Nephron progenitor cell (in vitro differentiated cells): ENCODE results near the gene CCDC7.

ENCODE experiments used
- DNase-seq: peaks from one replicate; pipeline ENCODE4 v3.0.0; 2021
- H3K27ac Mint-ChIP-seq: 2 replicates; pipeline ENCODE4 v1.8.0; 2021; ENCODE audit warnings: mild to moderate bottlenecking, moderate library complexity, mixed read lengths
- H3K27me3 Mint-ChIP-seq: 2 replicates; pipeline ENCODE4 v1.8.0; 2021; ENCODE audit warnings: mild to moderate bottlenecking, low read depth, mixed read lengths; ENCODE audit not compliant: poor library complexity
- H3K36me3 Mint-ChIP-seq: 2 replicates; pipeline ENCODE4 v1.8.0; 2021; ENCODE audit warnings: low read depth, mixed read lengths
- H3K4me1 Mint-ChIP-seq: 2 replicates; pipeline ENCODE4 v1.8.0; 2021; ENCODE audit warnings: mixed read lengths
- H3K4me3 Mint-ChIP-seq: 2 replicates; pipeline ENCODE4 v1.8.0; 2021; ENCODE audit warnings: mild to moderate bottlenecking, moderate library complexity, mixed read lengths
- H3K9me3 Mint-ChIP-seq: 2 replicates; pipeline ENCODE4 v1.8.0; 2021; ENCODE audit warnings: mild to moderate bottlenecking, moderate library complexity, mixed read lengths
- CTCF ChIP-seq: fragments of 200-600 bp; sonication (generic); IDR thresholded peaks from 2 replicates; pipeline ENCODE4 v1.5.0; 2021; ENCODE audit warnings: antibody characterized with exemption

The CCDC7 gene

GRCh38 chr10:32437334-32437733 lies 8.6 kb upstream of the CCDC7 start:
- Mint-ChIP-seq H3K4me3 (no peak overlapping the region), H3K27ac (no peak overlapping the region), H3K4me1 (no peaks in the 10 kb centered on the region), H3K9me3 (peaks cover 30% of the 10 kb centered on the region), H3K36me3 (peaks cover 5% of the 10 kb centered on the region), H3K27me3 (peaks cover 20% of the 10 kb centered on the region)
- no peak for TF ChIP-seq CTCF
- no peak for DNase-seq

GRCh38 chr10:32445036-32445435 lies 904 bp upstream of the CCDC7 start:
- DNase-seq = no peak
- Mint-ChIP-seq H3K4me3 (peak overlapping the region; percentile 93), H3K36me3 (no peaks in the 10 kb centered on the region), H3K27ac (no peak overlapping the region), H3K27me3 (peaks cover 15% of the 10 kb centered on the region), H3K4me1 (peaks cover 14% of the 10 kb centered on the region), H3K9me3 (peaks cover 4% of the 10 kb centered on the region)
- TF ChIP-seq CTCF = no peak

DNA sequence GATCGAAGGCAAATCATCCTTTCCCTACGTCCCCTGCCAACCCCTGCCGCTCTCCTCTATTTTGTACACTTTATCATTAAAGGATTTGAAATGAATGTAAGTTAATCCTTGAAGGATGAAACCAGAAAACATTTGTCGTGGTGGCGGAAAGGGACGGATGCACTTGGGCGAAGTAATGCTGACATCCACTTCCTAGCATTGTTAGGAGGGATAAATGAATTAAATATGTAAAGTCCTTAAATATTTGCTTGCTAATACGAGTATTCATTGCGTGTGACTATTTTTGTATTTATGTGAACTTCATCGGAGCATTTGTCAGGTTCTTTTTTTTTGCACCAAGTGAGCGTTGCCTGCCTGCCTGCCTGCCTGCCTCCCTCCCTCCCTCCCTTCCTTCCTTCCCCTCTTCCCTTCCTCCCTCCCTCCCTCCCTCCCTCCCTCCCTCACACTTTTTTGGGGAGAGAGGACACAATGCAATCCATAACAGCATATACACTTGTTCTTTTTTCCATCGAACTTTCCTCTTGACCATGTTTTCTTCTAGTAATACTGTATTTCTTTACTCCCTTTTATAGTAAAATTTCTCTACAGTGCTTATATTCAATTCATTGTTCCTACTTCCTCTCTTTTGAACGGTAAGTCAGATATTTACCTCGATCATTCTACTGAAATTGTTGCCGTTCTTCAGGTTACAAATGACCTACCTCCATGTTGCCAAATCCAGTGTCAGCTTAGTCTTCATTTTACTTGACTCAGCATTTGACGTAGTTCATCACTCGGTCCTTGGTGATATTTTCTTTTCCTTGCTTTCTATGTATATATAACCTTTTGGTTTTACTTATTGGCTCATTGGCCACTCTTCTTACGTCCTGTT lies 831 bp downstream of the CCDC7 start:
- Mint-ChIP-seq H3K27me3 (peaks cover 12% of the 10 kb centered on the region), H3K9me3 (peaks cover 4% of the 10 kb centered on the region), H3K27ac (peak overlapping the region; percentile 96), H3K36me3 (no peaks in the 10 kb centered on the region), H3K4me1 (peaks cover 14% of the 10 kb centered on the region), H3K4me3 (peak overlapping the region; percentile 93)
- TF ChIP-seq CTCF = no peak
- no peak for DNase-seq

DNA sequence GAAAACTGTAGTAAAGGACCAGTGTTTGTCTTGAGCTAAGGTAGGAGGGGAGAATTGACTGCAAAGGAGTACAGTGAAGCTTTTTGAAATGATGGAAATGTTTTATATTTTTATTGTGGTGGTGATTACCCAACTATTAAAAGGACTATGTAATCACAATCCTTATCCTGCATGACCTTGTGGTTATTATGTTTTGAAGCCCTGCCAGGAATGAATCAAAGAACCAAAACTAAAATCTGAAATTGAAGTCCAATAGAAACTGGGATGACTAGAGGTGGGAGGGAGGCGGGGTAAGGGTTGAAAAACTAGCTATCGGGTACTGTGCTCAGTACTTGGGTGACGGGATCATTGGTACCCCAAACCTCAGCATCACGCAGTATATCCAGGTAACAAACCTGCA lies 8.2 kb downstream of the CCDC7 start:
- no peak overlapping the region for H3K4me3 Mint-ChIP-seq
- H3K27me3 Mint-ChIP-seq = no peaks in the 10 kb centered on the region
- no peak for TF ChIP-seq CTCF
- H3K4me1 Mint-ChIP-seq = peaks cover 8% of the 10 kb centered on the region
- H3K36me3 Mint-ChIP-seq = peaks cover 5% of the 10 kb centered on the region
- H3K27ac Mint-ChIP-seq = no peak overlapping the region
- no peak for DNase-seq
- H3K9me3 Mint-ChIP-seq = no peaks in the 10 kb centered on the region

GRCh38 chr10:32459051-32459698 lies 13.2 kb downstream of the CCDC7 start:
- Mint-ChIP-seq H3K4me1 (no peaks in the 10 kb centered on the region), H3K4me3 (no peak overlapping the region), H3K27ac (no peak overlapping the region), H3K9me3 (no peaks in the 10 kb centered on the region), H3K27me3 (no peaks in the 10 kb centered on the region), H3K36me3 (peaks cover 5% of the 10 kb centered on the region)
- no peak for TF ChIP-seq CTCF
- no peak for DNase-seq

- TF ChIP-seq CTCF = no peak
- H3K27me3 Mint-ChIP-seq = no peaks in the 10 kb centered on the region
- H3K27ac Mint-ChIP-seq = no peak overlapping the region
- H3K4me1 Mint-ChIP-seq = no peaks in the 10 kb centered on the region
- H3K36me3 Mint-ChIP-seq = no peaks in the 10 kb centered on the region
- H3K4me3 Mint-ChIP-seq = no peak overlapping the region
- no peaks in the 10 kb centered on the region for H3K9me3 Mint-ChIP-seq
- no peak for DNase-seq
These were observed 15.3 kb downstream of the CCDC7 start for GRCh38 chr10:32461203-32461602.
